Right hindlimb (tissue), 1 donor: ENCODE measurements around the gene GPC5.
"Not testable (repeated sequence)": the region's sequence is repeated elsewhere in the genome, so short reads cannot be mapped to it uniquely, and the experiment has no call there.

Source experiments
- DNase-seq: peaks from one replicate; pipeline ENCODE4 v3.0.0-alpha.2; 2018

GPC5 gene

GRCh38 chr13:92494915-92495314, 1096.5 kb downstream of the GPC5 start:
- no peak for DNase-seq

GRCh38 chr13:92500192-92500591, 1101.8 kb downstream of the GPC5 start:
- no peak for DNase-seq

GRCh38 chr13:92510416-92510815, 1112.0 kb downstream of the GPC5 start:
- DNase-seq = no peak

- DNase-seq = no peak
Observed at GRCh38 chr13:92512852-92513251, 1114.4 kb downstream of the GPC5 start.

- DNase-seq = no peak
Observed at GRCh38 chr13:92513672-92514071, 1115.3 kb downstream of the GPC5 start.

GRCh38 chr13:92514420-92515125, 1116.2 kb downstream of the GPC5 start:
- DNase-seq = no peak

GRCh38 chr13:92516878-92517277, 1118.5 kb downstream of the GPC5 start:
- not testable (repeated sequence) for DNase-seq

- DNase-seq = not testable (repeated sequence)
Observed at GRCh38 chr13:92518622-92519021, 1120.2 kb downstream of the GPC5 start.

- no peak for DNase-seq
Observed at GRCh38 chr13:92530364-92530763, 1131.9 kb downstream of the GPC5 start.

GRCh38 chr13:92535222-92536006, 1137.0 kb downstream of the GPC5 start:
- DNase-seq = no peak

- DNase-seq = no peak
Observed at GRCh38 chr13:92537471-92537870, 1139.0 kb downstream of the GPC5 start.

- DNase-seq = no peak
Observed at GRCh38 chr13:92538164-92538563, 1139.7 kb downstream of the GPC5 start.

- not testable (repeated sequence) for DNase-seq
Observed at GRCh38 chr13:92539148-92539547, 1140.7 kb downstream of the GPC5 start.

GRCh38 chr13:92547266-92547665, 1148.8 kb downstream of the GPC5 start:
- no peak for DNase-seq

GRCh38 chr13:92549276-92549675, 1150.9 kb downstream of the GPC5 start:
- no peak for DNase-seq

GRCh38 chr13:92553470-92554114, 1155.2 kb downstream of the GPC5 start:
- no peak for DNase-seq

GRCh38 chr13:92560883-92561282, 1162.5 kb downstream of the GPC5 start:
- DNase-seq = peak; percentile 52

- DNase-seq = no peak
Observed at GRCh38 chr13:92564942-92565341, 1166.5 kb downstream of the GPC5 start.

- DNase-seq = no peak
Observed at GRCh38 chr13:92566767-92567166, 1168.3 kb downstream of the GPC5 start.

- no peak for DNase-seq
Observed at GRCh38 chr13:92572190-92572589, 1173.8 kb downstream of the GPC5 start.

GRCh38 chr13:92573467-92574057, 1175.1 kb downstream of the GPC5 start:
- no peak for DNase-seq

- no peak for DNase-seq
Observed at GRCh38 chr13:92574499-92574898, 1176.1 kb downstream of the GPC5 start.

GRCh38 chr13:92575777-92576176, 1177.4 kb downstream of the GPC5 start:
- DNase-seq = no peak
